ENCODE results near the gene ATN1.
"Not testable (repeated sequence)": the region's sequence is repeated elsewhere in the genome, so short reads cannot be mapped to it uniquely, and the experiment has no call there.

The ATN1 gene, protein sequence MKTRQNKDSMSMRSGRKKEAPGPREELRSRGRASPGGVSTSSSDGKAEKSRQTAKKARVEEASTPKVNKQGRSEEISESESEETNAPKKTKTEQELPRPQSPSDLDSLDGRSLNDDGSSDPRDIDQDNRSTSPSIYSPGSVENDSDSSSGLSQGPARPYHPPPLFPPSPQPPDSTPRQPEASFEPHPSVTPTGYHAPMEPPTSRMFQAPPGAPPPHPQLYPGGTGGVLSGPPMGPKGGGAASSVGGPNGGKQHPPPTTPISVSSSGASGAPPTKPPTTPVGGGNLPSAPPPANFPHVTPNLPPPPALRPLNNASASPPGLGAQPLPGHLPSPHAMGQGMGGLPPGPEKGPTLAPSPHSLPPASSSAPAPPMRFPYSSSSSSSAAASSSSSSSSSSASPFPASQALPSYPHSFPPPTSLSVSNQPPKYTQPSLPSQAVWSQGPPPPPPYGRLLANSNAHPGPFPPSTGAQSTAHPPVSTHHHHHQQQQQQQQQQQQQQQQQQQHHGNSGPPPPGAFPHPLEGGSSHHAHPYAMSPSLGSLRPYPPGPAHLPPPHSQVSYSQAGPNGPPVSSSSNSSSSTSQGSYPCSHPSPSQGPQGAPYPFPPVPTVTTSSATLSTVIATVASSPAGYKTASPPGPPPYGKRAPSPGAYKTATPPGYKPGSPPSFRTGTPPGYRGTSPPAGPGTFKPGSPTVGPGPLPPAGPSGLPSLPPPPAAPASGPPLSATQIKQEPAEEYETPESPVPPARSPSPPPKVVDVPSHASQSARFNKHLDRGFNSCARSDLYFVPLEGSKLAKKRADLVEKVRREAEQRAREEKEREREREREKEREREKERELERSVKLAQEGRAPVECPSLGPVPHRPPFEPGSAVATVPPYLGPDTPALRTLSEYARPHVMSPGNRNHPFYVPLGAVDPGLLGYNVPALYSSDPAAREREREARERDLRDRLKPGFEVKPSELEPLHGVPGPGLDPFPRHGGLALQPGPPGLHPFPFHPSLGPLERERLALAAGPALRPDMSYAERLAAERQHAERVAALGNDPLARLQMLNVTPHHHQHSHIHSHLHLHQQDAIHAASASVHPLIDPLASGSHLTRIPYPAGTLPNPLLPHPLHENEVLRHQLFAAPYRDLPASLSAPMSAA (N-terminal part only)

GRCh38 chr12:6927379-6928021, at the start of gene ATN1:
ATN1 (plus strand) TSS chr12:6927959; CDS start chr12:6934002, 6,043 bp downstream.
- TF ChIP-seq, protein P1, sequence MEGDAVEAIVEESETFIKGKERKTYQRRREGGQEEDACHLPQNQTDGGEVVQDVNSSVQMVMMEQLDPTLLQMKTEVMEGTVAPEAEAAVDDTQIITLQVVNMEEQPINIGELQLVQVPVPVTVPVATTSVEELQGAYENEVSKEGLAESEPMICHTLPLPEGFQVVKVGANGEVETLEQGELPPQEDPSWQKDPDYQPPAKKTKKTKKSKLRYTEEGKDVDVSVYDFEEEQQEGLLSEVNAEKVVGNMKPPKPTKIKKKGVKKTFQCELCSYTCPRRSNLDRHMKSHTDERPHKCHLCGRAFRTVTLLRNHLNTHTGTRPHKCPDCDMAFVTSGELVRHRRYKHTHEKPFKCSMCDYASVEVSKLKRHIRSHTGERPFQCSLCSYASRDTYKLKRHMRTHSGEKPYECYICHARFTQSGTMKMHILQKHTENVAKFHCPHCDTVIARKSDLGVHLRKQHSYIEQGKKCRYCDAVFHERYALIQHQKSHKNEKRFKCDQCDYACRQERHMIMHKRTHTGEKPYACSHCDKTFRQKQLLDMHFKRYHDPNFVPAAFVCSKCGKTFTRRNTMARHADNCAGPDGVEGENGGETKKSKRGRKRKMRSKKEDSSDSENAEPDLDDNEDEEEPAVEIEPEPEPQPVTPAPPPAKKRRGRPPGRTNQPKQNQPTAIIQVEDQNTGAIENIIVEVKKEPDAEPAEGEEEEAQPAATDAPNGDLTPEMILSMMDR (IDR thresholded peaks at IDR 0.05; ENCODE audit: extremely low read depth, missing control alignments), result no peak
- DNase-seq (ENCODE audit: low spot score), result peak; percentile 85

DNA sequence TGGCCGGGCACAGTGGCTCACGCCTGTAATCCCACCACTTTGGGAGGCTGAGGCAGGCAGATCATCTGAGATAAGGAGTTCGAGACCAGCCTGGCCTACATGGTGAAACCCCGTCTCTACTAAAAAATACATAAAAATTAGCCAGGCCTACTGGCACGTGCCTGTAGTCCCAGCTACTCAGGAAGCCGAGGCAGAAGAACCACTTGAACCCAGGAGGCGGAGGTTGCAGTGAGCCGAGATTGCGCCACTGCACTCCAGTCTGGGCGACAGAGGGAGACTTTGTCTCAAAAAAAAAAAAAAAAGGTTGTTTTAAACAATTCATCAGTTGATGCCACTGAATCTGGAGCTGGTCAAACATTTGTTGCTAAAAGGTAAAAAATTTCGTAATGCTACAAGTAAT, 47.9 kb upstream of the ATN1 start:
- not testable (repeated sequence) for DNase-seq (ENCODE audit: low spot score)

- no peak for DNase-seq (ENCODE audit: low spot score)
- TF ChIP-seq, protein P1 (IDR thresholded peaks at IDR 0.05; ENCODE audit: extremely low read depth, missing control alignments), result no peak
These were observed 44.5 kb upstream of the ATN1 start for GRCh38 chr12:6883252-6883651.

- TF ChIP-seq, protein P1 (IDR thresholded peaks at IDR 0.05; ENCODE audit: extremely low read depth, missing control alignments), result no peak
- no peak for DNase-seq (ENCODE audit: low spot score)
These were observed 44.1 kb upstream of the ATN1 start for GRCh38 chr12:6883683-6884082.

DNA sequence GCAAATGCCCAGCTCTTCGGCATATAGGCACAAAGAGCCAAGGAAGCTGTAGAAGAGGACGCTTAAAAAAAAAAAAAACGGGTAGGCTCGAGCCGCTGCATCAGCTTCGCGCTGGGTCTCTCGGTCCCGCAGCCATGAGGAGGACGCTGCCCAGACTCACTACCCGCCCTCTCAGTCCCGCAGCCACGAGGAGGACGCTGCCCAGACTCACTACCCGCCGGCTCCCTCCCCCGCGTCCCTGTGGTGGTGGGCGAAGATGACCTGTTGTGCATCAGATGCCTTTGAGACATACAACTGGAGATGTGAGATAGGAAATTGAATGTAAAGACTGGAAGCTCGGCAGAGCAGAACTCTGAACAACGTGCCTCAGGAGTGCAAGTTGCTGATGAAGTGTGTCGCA, 43.2 kb upstream of the ATN1 start:
- no peak for DNase-seq (ENCODE audit: low spot score)
- TF ChIP-seq, protein P1 (IDR thresholded peaks at IDR 0.05; ENCODE audit: extremely low read depth, missing control alignments), result no peak

GRCh38 chr12:6886206-6886999, 41.4 kb upstream of the ATN1 start:
- DNase-seq (ENCODE audit: low spot score), result not testable (repeated sequence)

- DNase-seq (ENCODE audit: low spot score), result no peak
- TF ChIP-seq, protein P1 (IDR thresholded peaks at IDR 0.05; ENCODE audit: extremely low read depth, missing control alignments), result no peak
These were observed 40.3 kb upstream of the ATN1 start for GRCh38 chr12:6887460-6887859.
